ENCODE measurements around the gene CCDC142.

Gene CCDC142

DNA sequence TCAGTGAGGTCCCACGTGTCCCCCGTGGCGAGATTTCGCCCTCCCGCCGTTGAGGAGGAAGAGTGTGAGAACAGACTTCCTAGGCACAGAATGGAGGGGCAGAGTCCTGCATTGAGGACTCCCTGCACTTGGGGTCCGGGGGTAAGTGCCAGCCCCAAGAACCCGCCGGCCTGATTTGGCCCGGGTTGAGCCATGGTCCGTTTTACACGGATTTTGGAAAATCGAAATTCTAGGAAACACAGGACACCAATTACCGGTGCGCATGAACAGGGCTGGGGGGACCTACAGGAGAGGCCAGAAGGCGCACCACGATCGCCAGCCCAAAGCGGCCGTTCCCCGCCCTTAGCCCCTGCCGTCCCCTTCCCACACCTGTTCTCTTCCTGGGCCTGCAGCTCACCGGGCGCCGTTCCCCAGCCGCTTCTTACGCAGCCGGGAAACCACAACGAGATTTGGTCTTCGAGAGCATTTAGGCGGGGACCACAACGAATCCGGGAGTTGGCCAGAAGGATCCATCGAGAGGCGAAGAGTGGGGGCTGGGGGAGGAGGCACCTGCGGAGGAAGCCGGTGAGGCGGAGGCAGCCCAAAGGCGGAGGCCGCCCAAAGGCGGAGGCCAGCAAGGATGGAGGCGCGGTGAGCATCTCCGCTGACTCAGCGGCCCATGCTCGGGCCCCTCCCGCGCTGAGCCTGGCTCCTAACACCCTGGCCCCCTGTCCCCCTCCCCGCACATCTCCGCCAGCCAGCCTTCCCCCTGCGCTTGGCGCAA is 31.0 kb upstream of the CCDC142 start:
- DNase-seq: no peak

DNA sequence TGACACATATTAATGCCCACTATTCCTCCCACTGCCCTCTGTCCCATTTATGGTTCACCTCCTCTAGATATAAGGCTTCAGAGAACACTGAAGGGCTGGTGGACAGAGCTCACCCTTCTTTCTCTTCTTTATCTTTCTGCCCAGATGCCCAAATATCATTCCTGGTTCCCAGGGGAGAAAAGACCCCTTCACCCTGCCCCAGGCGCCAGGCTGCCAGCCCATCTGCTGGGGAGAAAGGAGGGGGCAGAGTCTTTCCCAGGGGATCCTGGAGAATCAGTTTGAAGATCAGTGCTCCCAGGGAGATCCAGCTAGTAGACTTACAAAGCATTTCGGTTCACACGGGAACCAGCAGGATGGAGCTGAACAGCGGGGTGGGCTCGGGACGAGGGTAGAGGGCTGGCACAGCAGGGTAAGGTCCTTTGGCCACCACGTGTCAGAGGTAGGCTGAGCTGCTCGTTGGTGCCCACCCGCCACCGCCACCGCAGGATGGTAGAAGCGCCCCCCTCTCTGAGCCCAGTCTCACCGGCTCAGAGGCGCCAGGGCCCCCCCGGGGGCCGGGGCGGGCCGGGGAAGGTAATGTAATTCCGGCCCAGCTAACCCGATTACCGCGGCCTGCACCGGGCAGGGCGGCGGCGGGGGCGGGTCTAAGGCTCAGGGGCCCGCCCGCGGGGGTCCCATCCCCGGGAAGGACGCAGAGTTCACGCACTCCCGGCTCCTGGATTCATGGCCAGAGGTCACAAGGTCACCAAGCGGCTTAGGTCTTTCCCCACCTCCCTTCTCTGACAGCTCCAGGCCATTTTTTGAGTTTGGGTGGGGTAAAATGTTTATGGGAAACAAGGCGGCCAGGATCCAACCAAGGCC is 30.2 kb upstream of the CCDC142 start:
- DNase-seq: no peak

DNA sequence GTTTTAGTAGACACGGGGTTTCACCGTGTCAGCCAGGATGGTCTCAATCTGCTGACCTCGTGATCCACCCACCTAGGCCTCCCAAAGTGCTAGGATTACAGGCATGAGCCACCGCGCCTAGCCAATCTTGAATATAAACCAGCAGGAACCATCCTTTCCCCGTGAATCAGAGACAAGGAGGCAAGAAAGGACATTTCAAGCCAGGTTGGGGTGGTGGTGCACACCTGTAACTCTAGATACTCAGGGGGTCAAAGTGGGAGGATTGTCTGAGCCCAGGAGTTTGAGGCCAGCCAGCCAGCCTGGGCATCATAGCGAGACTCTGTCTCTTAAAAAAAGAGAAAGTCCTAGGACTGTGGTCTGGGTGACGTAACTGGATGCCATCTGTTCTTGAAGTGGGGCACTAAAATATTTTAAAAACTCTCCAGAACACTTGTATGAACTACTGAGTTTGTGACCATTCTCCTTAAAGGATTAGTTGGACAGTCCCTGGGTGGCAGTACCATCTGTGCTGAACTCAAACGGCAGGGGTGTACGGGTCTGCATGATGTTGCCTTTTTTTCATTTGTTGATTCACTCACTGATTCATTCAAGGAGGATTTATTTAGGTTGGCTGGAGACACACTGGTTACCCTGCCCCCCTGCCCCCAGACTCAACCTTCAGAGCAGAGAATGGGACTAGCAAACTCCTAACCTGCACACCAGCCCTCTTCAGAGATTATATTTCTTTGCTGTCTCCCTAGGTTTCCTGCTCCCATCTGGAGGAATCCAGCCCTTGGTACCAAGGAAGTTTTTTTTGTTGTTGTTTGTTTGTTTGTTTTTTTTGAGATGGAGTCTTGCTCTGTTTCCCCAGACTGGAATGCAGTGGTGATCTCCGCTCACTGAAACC is 28.5 kb upstream of the CCDC142 start:
- DNase-seq: no peak

DNA sequence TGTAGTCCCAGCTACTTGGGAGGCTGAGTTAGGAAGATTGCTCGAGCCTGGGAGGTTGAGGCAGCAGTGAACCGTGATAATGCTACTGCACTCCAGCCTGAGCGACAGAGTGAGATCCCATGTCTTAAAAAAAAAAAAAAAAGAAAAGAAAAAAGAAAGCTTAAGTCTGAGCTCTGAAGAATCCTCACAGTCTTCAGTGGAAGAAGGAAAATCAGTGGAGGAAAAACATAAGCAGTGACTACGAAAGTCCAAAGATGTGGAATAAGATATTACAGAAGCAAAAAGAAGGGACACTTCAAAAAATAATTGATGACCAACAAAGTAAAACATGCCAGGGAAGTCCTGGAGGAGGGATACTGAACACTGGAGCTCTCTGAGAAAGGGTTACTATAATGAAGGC is 27.5 kb upstream of the CCDC142 start:
- DNase-seq: no peak

DNA sequence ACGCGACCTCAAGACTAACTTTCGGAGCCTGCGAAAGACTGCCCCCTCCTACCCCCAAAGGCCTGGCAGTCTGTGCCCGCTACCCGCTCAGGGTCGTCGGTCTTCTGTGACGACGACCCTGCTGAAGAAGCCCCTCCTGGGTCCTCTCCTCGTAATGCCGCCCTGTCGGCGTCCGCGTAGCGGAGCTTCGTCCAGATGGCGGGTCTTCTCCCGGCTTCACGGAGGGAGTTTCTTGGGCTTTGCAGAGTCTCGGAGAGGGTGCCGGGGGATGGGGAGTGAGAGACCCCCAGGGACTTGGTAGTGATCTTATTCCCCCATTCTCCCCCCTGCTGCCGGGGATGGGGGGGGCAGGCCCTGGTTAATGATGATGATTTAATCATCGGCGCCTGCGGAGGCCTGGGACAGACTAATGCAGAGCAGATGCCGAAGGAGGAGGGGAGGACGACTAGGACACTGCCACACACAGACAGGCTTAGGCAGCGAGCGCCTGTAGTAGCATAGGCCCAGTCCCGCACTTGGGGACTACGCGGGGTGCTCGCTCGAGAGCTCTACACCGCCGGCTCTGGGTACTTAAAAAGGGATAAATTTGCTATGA is 25.2 kb upstream of the CCDC142 start:
- no peak for DNase-seq

DNA sequence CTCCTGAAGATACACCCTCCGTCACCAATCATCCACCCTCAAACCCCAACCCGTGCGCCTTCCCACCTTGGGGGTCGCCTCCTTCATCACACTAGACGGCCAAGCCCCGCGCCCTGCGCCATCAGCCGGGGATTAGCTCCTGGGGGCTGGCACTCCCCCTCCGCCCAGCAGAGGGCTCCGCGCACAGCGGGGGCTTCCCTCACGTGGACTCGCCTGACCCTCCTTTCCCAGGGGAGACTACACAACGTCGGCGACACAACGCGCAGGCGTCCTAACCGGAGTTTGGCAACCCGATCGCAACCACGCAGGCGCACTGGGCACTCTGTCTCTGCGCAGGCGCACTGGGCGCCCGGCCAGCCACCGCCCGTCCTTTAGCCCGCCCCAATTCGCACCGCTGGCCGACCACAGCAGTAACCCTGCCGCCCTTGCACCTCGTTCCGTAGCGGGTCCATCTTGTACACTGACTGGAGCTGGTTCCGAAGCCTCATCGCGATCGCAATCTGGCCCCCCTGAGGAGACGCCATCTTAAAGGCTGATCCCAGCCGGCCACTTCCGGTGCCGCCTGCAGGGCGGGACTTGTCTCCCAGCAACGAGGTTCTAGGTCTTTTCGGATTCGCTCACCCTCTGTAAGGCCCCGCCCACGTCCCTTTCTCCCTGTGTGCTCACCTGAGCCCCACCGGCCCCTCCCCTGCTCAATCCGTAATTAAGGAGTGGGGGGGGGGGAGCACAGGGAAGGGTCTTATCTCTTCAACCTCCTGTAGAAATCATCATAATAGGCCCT is 24.5 kb upstream of the CCDC142 start, which contains the start of gene PCGF1:
Gene PCGF1 (minus strand): TSS at position 551 of the 781 bp plus-strand sequence. CDS start 27 bp downstream, at position 524.
- peak; percentile 97 for DNase-seq

DNA sequence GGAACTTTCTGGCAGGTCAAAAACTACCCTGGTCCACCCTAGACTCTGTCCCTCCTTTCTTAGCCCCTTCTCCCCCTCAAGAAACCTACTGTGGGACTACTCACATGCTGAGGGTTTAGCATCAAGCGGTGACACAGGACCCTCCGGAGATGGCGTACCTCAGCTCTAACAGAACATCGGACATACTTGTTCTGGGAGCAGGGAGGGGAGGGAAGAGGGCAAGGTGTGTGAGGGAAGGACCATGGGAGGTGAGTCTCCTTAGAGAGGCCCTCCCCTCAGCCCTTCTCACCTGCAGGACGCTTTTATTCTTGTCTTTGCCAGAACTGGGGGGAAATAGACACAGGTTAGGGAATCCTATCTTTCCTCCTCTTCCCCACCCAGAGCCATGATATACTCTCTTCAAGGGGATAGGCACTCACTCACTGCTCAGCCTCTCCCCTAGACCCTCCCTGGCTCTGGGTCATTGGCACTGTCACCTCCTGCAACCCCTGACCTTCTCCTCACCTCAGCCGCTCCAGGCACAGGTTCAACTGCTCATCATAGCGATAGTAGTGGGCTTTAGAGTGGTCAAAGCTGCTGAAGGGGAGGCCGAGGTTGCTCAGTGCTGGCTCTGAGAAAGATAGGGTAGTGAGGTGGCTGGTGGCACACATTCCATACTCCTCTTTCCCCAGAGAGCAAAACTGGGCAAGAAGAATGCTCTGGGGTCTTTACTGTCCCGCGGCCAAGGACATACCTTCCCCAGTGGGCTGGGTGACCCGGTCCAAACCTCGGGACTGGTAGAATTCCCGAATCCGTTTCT is 22.8 kb upstream of the CCDC142 start:
- no peak for DNase-seq

DNA sequence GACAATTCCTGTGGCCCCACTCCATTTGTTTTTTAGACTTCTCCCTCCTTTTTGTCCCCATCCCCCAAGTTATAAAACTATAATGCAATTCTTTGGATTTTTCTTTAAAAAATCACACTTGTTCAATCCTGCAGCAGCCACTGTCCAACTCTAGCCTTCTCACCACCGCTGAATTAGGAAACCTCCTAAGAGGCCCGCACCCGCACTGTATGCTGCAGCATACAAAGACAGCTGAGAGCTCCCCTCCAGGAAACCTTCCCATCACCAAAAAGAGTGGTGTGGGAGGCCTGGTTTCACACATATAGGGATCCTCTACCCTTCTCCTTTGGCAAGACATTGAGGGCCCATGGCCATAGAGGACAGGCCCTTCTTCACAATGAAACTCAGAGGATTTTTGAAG is 21.8 kb upstream of the CCDC142 start:
- no peak for DNase-seq

DNA sequence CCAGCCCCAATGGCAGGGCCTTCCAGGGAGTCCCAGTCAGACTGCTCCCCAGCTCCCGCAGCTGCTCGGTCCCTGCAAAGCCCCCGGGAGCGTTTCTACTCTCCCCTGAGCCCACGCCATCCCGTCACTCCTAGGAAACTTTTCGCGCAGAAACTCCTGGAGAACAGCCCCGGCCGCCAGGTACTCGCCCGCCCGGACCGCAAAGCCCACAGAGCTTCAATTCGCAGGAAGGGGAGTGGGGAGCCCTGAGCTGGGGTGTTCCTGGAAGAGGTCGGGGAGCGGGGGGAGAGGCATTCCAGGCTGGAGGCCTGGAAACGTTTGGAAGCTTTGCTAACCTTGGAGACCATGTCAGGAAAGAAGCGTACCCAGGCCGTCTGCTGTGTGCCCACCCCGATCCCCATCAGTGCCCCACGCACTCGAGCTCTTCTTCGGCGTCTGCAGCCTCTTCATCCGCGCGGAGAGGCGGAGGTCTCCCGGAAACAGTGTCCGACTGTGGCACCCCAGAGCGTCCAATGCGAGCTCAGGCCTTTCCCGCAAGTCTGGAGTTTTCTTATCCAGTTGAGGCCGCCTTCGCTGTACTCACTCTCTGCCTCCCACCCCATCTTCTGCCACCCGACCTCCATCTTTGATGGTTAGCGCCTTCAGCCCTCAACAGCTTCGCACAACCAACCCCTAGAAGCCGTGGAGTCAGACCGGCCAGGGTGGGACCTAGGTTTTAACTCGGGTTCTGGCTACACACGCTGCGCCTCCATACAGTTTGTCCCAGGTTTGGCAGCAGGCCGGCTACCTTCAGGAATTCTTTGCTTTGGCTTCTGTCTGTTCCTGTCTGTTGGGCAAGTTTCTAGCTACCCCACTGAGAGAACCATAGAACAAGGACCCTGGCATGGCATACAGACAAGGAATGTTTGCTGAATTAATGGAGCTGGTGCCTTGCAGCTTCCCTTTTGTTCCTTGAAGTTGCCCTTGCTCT is 21.0 kb upstream of the CCDC142 start:
- no peak for DNase-seq

DNA sequence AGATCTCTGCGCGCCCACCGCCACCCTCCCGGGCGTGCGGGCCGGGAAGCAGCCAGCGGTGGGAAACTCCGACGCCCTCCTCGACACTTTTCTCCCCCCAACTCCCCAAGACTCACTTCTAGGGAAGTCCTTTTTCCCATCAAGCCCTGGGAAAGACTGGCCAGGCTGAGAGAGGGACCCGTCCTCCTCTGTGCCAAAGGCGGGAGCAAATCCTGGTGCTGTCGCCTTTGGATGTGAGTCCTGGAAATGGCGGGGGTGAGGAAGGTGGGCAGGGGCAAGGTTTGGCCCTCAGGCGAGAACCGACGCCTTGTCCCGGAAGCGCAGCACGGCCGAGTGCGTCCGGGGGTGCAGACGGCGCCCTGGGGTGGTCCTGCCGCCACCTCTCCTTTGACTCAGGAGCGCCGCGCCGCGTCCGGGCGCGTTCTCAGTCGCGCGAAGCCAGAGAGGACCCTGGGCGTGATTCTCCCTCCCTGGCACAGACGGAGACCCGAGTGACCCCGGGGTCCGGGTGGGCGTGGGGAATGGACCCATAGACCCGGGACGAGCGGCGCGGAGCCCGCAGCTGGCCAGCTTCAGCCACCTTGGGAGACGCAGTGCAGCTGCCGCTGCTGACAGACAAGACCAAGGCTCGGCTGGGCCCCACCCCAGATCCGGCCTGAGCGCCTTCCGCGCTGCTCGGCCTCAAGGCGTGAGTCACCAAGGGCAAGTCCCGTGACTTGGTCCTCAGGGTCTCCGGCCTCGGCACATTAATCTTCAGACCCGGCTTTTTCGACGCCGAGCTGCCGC is 20.1 kb upstream of the CCDC142 start:
- peak; percentile 47 for DNase-seq

DNA sequence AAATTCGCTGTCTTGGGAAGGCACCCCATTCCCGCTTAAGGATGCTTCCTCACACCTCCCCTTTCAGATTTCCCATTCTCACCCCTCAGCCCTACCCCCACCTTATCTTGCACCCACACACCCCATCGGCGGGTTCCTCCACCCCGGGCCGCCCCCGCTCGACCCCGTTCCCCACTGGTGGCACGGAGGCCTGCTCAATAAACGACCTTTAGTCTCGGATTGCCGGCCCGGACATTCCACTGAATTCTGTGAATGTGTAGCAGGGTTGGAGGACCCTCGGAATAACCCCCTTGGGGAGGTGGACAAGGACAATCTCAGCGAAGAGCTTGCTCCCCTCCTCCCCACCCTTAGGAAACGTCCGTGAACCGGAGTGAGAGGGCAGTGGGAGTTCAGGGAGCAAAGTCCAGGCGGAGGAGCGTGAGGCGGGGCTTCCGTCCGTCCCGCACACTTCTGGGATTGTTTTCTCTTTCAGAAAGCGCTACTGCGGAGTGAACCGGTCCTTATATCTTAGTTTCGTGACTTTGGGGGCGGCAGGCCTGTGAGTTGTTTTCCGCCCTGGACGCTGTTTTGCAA is 19.4 kb upstream of the CCDC142 start:
- DNase-seq: no peak

DNA sequence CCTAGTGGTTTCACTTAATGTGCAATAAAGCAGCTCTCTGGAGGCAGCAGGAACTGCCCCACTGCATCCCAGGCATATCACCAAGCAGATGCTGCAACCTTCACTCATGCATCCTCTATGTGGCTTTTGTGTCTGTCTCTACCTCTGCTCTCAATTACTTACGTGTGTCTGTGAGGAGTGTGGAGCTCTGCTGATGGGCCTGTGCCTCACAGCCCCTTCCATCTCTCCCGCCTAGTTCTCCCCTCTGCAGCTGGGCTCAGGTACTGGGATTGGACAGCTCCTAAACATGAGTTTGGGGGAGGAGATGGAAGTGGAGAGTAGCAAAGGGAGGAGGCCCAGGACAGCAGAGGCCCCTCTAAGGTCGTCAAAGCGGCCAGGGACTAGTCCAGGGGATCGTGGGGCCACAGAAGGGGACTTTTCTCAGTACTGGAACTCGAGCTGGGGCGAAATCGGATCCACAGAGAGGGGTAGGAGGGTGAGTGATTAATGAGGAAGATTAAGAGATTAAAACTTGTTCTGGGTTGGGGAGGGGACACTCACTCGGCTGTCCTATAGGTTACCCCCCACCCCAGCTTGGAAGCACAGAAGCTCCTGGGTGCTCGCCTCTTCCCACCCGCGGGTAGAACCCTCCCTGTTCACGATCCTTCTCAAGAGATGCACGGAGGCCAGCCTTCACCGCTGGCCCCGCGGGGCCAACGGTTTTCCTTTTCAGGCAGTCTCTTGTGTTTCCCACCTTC is 18.7 kb upstream of the CCDC142 start:
- DNase-seq: no peak

DNA sequence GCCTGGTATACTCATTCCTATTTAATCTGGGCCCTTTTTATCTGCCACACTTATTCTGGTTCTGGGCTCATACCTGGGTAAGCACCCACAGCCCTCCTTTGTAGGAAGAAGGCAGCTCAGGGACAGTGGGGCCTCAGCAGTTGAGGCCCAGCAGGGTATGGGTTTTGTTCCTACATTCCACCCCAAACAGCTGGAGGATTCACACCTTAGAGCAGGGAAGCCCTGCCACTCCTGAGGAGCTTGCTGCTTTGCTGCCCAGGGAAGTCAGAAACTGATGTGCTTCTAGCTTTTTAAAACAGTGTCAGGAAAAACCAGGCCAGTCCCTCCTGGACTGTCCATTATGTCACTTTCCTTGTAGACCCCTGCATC is 17.8 kb upstream of the CCDC142 start:
- no peak for DNase-seq

DNA sequence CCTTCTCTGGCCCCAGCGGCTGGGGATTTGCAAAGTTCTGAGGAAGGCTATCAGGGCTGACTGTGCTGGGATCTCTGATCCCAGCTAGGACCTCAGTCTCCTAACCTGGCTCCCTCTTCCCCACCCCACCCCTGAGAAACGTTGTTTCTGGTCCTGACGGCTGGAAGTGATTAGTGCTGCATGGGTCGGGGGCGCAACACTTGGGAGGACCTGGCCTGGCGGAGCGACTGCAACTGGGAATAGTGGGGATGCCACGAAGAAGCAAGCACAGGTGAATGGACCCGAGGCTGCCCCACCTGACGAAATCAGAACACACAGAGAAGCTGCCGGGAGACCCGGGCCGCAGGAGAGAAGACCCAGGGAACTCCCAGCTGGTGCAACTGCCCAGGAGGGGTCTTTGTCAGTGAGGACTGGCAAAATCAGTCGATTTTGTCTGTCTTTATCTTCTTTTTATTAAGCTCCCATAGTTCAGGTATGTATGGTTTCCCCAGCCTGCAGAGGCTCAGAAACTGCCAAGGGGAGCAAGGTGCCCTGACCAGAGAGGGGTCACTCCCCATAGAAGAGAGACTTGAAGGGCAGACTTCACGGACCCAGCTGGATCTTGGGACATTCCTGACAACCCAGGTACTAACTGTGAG is 17.3 kb upstream of the CCDC142 start:
- no peak for DNase-seq

DNA sequence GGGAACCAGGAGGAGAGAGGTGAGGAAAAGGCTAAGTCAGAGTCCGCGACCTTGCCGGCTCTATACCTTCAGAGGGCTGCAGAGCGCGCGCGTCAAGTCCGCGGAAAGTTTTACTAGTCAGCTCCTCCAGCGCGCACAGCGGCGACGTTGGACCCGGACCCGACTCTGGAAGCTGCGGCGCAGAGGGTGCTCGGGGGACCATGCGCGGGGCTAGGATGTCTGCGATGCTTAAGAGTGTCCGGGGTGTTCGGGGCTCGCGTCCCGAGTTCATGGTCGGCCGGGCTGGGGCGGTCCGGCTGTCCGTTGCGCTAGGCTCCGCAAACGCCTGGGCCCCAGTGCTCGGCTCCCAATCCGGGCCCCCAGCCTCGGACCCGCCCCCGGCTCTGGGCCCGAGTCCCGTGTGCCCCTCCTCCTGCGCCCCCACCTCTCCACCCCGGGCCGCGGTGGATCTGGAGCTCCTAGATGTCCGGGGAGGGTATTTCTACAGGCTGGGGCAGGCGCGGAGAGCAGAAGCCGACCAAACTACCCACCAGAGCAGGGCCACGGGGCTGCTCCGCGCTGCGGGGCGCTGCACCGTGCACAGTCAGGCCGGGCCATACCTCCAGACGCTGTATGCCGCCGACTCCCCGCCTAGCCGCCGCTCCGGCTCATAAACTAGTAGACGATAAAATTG is 16.6 kb upstream of the CCDC142 start, which contains the start of gene LBX2:
Gene LBX2 (minus strand): TSS at position 337 of the 673 bp plus-strand sequence. CDS start 66 bp downstream, at position 271.
- peak; percentile 45 for DNase-seq

DNA sequence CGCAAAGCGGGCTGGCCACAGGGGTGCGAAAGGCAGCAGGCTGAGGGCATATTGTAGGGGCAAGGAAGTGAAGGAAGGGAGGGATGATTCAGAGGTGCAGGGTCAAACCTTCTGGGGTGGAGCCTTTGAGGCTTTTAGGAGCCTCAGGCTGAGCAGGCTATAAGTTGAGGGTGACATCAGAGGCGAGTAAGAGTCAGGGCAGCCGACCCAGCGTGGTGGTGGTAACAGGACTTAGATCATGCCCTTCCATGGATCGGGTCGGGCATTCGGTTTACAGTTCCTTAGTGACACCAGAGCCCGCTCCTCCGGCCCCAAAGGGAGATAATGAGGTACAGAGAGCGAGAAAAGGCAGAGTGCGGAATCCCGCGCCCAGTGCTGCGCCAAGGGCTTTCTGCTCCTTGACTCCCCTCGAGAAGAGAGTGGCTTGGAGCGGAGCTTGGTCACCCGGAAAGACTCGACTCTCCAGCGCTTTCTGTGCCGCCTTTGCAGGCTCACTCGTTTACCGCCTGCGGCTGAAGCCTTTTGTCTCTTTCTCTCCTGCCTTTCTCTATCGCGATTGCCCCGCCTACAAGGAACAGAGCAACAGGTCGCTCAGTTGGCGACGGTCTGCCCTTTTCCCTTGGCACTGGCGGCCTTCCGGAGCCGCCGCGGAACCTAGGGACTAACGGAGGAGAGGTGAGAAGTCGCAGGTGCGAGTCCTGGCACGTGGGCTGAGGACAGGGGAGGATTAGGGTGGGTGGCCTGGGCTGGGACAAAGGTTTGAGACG is 15.9 kb upstream of the CCDC142 start:
- no peak for DNase-seq
